ENCODE results near the gene GAS2L1.

DNA sequence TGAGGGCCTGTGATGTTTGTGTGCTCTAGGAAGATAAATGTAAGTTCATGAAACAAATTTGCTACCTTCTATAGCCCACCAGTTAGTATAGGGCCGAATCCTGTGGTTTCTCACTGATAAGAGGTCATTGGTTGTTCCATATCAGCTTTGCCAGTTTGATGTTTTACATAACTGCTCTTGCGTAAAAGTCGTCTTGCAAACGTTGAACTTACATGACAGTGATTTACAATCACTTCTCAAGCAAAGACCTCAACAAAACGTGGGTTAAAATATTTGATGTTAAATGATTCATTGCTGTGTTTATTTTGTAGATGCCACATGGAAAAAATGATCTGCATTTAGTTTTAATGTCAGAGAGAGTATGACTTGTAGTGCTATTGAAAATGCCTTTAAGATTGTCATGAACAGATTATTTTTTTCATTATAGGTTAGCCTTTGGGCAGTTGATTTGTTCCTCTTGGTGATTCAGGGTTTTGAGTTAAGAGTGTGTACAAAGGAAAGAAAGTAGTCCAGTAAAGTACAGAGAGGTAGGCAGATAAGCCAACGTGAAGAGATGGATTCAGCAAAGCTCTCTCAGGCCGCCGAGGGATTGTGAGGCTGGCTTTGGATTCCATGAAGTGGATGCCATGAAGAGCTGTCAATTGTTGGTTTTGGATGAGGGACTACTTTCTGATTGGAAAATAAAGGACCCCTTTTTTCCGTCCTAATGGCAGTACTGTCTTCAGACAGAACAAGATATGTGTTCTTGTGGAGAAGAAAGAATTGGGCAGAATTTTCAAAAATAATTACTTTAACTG, 35.8 kb upstream of the GAS2L1 start:
- TF ChIP-seq RCOR1 (IDR thresholded peaks at IDR 0.05; ENCODE audit: insufficient replicate concordance, low read length) (no peak), SMC3 (IDR thresholded peaks at IDR 0.05; ENCODE audit: low read depth, low read length) (no peak), BHLHE40 (IDR thresholded peaks at IDR 0.05; ENCODE audit: low read depth, low read length) (no peak; the same call in 1 of the 2 replicates), MAFK (IDR thresholded peaks at IDR 0.05; ENCODE audit: low read depth, low read length) (no peak)
- TF ChIP-seq, protein P1, sequence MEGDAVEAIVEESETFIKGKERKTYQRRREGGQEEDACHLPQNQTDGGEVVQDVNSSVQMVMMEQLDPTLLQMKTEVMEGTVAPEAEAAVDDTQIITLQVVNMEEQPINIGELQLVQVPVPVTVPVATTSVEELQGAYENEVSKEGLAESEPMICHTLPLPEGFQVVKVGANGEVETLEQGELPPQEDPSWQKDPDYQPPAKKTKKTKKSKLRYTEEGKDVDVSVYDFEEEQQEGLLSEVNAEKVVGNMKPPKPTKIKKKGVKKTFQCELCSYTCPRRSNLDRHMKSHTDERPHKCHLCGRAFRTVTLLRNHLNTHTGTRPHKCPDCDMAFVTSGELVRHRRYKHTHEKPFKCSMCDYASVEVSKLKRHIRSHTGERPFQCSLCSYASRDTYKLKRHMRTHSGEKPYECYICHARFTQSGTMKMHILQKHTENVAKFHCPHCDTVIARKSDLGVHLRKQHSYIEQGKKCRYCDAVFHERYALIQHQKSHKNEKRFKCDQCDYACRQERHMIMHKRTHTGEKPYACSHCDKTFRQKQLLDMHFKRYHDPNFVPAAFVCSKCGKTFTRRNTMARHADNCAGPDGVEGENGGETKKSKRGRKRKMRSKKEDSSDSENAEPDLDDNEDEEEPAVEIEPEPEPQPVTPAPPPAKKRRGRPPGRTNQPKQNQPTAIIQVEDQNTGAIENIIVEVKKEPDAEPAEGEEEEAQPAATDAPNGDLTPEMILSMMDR (conservative IDR thresholded peaks at IDR 0.05; ENCODE audit: low read depth, low read length) = no peak
- TF ChIP-seq, protein P2, sequence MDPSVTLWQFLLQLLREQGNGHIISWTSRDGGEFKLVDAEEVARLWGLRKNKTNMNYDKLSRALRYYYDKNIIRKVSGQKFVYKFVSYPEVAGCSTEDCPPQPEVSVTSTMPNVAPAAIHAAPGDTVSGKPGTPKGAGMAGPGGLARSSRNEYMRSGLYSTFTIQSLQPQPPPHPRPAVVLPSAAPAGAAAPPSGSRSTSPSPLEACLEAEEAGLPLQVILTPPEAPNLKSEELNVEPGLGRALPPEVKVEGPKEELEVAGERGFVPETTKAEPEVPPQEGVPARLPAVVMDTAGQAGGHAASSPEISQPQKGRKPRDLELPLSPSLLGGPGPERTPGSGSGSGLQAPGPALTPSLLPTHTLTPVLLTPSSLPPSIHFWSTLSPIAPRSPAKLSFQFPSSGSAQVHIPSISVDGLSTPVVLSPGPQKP (IDR thresholded peaks at IDR 0.05; ENCODE audit: borderline replicate concordance, low read depth, low read length) = no peak

All from IMR-90 (cell line).